PC-9 (cell line): ENCODE results near the gene MTRFR.

Experiments used
- CTCF ChIP-seq: fragments of 200-600 bp; sonication (generic); conservative IDR thresholded peaks from 2 replicates; pipeline ENCODE4 v1.6.1; 2017; ENCODE audit warnings: mixed run types, antibody characterized with exemption, mild to moderate bottlenecking, moderate library complexity
- EZH2 ChIP-seq: fragments of 200-600 bp; sonication (generic); IDR thresholded peaks from 2 replicates; pipeline ENCODE4 v1.8.0; 2017; ENCODE audit warnings: antibody characterized with exemption, low read depth

GRCh38 chr12:123264642-123265041 lies 31.4 kb downstream of the MTRFR start:
- TF ChIP-seq CTCF: no peak
- no peak for TF ChIP-seq EZH2
